CD4-positive, alpha-beta T cell treated with Interleukin-15 for 4 hours (primary cell): ENCODE measurements around the gene TAF1C.

Source experiments
- DNase-seq: peaks from one replicate; pipeline ENCODE4 v3.0.0-alpha.2; 2020; ENCODE audit warnings: low spot score

TAF1C gene

DNA sequence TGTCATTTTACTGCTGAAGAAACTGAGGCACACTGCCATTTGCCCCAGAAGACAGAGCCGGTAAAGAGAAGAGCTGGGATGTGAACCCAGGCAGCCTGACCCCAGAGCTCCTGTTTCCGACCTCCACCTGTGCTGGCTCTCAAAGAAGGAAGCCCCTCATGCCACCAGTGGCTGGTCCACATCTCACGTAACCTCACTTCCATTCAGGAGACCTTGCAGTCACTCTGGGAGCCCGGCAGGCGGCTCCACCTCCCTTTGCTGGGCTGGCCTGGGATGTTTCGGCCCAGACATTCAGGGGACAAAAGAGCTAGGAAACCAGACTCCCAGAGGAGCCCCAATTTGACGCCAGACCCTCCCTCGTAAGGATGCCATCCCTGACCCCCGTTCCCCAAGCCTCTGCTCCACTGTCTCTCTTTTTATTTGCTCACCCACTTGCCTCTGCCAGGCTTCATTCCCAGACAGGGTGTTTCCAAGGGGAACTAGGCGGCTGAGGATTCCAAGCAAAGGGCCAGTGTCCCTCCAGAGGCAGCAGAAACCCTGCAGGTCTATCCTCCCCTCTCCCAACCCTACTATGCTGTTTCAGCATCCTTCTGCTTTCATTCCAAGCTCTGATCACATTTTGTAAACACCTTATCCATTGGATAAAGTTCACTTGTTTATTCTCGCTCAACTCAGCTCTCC, 2.8 kb downstream of the TAF1C start:
- DNase-seq, result no peak

DNA sequence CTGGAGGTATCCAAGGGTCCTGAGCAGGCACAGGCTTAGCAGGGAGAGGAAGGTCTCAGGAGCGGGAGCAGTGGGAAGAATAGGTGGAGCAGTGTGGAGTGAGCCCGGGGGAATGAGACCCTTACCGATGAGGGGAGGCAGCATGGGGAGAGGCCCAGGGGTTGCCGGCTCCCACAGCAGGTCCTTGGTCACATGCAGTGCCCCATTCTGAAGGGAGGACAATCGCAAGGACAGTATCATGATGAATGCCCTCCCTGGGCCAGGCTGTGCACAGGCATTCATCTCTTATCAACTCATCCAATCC, 3.3 kb downstream of the TAF1C start:
- no peak for DNase-seq

DNA sequence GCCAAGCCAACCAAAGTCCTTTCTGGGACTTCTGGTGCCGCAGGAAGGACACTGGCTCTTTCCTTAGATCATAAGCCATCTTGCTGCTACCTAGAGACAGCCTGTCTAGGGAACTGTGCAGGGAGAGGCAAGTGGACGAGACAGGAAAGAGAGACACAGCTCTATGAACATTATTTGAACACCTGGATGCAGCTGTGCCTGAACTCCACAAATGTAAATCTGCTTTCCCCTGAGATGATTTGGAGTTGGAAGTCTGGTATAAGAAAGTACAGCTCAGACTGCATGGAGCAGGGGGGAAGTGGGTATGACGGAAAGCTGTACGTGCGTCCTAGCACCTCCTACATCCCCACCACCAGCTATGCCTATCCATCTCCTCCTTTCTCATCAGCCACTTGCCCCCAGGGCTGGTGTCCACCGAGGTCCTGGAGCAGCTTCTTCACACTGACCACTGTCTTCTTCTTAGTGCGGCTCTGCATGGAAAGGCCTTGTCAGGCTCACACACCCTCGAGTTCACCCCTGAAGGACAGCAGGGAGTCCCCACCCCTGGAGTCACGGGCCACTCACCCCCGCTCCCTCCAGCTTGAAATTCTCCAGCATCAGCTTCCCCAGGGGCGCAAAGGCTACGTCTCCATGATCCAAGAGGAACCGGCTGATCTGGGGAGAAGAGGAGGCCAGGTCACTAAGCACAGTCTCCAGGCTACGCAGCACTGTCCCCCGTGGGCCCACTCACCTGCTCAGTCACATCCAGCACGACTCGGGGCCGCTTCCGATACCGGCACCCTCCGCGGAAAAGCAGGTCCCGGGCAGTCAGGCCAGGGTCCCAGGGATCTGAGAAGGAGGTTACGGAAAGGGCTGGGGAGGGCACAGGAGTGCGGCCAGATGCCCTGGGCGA, 3.9 kb downstream of the TAF1C start:
- DNase-seq, result no peak

DNA sequence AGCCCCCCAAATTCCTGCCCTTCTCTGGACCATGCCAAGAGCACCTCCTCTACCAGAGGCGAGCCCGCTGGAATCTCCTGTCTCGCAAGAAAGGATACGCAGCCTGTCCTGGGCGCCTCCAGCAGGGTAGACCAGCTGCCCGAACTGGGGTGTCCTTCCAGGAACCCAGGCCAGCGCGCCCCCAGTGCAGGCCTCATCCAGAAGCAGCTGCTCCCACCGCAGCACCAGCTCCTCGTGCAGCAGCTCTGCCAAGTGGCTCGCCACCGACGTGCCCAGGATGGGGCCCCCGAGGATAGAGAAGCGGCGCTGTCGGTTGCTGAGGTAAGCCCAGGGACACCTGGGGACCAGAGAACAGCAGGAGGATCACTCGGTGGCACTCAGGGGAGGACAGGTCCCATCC, 4.8 kb downstream of the TAF1C start:
- no peak for DNase-seq

DNA sequence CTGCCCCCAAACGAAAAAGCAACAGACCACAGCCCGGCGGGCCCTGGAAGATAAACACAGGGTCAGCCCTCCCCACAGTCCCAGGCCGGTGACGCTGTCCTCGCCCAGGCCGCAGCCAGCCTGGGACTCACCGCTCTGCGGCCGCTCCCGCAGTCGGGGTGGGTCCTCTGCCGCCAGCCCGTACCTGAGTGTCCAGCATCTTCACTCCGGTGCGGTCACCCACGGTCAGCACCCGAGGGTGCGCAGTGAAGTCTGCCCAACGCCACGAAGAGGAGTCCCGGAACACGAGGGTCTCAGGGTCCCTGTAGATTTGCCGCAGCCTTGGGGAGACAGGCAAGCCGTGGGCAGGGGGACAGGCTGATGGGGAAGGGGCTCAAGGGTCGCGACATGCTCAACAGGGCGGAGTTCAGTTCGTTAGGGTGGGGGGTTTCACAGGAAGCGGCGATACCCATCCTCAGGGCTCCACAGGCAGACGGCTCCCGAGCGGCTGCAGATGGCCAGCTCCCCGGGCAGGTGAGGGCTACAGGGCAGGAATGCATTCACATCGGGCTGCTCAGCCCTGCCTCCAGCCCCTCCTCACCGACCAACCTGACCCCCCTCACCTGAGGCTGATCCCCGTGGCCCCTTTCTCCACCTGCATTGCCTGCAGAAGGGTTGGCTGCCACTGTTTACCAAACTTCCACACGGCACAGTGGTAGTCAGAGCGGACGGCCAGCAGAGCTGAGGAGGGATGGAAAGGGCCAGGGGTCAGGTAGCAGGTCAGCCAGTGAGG, 5.5 kb downstream of the TAF1C start:
- DNase-seq, result no peak

DNA sequence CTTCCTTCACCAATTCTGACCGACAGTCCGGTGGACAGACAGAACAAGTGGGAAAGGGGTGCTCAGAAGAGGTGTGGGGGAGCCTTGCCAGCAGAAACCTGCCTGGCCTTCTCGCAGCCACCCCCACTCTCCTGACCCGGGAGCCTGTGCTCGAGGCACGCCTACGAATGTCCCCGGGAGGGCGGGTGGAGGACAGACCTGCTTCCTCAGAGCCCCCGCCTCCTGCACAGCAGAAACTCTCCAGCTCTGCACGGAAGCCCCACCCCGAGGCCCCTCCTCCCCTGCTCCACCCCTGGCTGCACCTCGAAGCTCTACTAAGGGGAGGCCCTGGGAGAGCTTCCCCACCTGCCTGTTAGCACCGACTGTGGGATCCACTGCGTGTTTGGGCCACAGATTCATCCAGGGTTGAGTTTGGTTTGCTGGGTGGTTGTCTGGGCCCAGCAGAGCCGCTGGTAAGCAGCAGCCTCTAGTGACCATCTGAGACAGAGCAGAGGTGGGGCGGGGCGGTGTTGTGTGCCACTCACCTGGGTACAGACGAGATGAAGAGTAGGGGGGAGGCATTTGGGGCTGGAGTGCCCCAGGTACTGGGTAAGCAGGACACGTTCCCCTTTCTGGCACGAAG, 6.2 kb downstream of the TAF1C start:
- DNase-seq, result no peak

DNA sequence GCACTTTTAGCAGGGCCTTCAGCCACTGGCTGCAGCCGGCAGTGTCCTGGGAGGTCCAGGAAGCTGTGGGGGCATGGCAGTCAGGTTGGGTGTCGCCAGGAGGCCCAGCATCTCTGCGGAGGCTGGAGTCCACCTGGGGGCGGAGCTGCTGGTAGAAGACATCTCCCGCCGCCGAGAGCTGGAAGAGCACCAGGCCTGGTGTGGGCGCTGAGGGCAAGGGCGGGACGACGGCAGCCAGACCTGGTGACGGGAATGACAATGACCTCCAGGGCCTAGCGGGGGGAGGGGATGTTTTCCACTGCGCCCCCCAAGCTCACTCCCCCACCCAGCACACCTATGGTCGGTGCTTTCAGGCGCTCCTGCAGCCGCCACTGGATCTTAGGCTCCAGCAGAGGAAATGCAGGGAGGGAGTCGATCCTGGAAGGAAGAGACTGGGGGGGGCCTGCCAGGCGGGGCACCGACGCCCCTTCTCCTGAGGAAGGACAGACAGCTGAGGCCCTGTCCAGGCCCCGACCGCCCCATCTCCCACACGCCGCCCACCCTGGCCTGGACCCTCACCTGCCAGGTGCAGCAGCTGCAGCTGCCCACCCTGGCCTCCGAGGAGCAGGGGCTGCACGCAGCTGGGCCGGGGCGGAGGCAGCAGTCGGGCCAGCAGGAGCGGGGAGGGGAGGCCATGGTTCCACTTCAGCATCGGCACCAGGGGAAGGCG, 7.1 kb downstream of the TAF1C start:
- no peak for DNase-seq

DNA sequence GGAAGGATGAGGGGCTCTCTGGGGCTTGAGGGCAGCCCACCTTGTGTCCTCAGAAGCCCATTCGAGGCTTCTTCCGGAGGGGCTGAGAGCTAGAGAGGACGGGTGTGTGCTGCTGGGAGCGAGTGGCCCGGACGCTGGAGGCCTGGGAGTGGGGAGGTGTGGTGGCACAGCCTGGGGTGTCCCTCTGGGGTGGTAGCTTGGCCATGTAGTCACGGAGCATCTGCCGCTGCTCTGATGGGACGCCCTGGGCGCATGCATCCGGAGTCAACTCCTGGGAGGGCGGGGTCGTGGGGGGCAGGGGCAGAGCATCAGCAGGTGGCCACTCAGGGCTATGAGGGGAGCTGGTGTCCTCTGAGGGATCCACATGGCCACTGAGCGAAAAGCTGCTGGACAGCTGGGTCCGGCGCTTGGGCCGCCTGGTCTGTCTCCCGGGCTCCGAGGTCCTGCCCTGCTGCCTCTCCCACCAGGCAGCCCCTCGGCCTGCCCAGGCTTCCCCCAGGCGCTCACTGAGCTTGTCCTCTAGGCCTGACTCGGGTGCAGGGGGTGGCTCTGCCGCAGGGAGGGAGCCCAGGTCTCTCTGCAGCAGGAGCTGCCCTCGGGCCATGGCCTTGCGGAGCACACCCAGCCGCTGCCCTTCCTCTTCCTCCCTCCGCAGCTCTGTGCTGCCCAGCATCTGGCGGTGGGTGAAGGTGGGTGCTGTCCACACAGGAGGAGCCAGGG, 7.8 kb downstream of the TAF1C start:
- DNase-seq, result no peak

DNA sequence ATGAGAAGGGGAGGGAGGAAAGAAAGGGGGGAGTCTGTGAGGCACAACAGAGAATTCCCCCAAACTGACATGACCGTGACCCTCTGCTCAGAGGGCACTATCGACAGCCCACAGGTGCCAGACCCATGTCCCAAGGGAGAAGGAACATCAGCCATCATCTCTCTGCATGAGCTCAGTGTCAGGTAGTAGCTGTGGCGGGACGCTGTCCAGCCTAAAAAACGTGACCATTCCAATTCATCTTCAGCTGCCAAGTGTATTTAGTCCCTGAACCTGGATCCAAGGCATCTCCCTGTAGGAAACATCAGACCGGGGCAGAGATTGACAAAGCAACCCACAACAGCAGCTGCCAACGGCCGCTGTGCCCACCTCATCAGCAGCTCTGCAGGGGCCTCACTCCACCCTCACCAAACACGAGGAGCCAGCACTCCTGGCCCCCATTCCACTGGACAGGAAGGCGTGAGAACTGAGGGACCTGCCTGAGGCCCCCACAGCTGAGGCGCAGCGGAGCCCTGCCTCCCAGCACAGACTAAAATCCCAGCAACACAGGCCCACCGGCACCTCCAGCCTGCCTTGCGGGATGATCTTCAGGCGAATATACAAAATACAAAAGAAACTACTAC, 8.6 kb downstream of the TAF1C start:
- DNase-seq, result no peak

DNA sequence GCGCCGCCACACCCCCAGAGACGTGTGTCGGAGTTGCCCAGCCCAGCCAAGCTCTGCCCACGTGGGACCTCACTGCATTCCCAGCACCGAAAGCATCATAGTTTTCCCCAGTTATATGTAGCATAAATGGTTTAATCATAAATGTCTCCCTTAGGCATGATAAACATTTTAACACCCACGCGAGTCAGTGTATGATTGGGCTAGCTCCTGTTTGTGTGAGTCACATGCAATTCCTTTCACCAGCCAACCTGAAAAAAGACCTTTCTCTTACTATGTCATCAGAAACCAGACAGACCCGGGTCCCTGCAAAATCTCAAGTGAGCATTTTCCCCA, 9.2 kb downstream of the TAF1C start:
- DNase-seq, result no peak

DNA sequence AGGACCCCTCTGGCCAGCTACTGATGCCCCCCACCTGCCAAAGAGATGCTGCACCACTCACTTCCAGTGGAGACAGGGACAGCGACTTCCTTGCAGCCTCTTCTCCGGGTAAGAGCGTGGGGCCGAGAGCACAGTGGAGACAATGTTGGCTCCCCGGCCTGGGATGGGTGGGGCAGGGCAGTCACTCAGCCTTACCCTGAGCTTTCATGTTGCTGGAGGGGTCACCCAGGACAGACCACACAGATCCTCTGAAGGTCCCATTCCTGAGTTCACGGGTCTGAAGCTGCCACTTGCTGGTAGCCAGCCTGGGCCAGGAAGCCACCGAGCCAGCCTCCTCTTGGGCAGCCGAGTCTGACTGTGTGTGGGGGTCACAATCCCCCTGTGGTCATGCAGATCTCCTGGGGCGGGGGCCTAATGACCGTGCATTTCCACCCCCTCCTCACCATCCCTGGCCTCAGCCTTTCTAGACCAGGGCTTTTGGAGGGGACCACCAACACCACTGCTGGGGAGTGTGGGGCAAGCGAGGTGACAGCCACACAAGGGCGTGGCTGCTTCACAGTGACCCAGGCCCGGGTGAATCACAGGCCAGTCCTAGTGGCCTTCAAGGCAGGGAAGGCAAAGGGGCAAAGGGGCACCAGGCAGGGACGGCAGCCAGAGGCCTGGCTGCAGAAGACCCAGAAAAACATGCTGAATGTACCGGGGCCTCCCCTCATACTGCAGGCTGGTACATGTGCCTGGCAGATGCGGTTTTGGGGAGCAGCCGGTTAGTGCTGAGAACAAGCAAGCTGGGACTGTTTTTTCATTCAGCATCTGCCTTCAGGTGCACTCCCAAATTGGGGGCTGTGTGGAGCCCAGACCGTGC, 10.4 kb downstream of the TAF1C start:
- no peak for DNase-seq

DNA sequence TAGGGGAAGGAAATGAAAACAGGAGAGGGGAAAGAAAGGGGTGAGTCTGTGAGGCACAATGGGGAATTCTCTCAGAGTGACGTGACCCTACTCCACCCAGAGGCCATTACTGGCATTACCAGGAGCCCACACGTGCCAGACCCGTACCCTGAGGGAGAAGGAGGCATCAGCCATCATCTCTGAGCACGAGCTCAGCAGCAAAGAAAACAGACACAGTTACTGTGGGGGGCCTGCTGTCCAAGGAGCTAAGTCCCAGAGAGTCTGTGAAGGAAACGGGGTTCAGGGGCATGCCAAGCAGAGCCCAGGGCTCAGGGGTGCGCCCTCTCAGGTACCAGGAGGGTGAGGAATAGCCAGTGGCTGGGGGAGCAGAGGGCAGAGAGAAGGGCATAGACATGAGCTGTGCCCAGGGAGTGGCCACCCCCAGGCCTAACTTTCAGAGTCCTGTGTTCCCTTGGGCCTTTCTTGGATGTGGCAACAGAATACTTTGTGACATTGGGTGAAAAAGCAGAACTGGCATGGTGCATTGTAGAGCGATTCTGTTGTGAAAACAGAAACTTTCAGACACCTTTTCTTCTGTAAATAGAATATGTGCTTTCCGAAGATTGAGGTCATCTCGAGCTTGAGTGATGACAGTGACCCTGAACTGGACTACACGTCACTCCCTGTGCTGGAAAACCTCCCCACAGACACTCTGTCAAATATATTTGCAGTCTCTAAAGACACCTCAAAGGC, 11.3 kb downstream of the TAF1C start:
- DNase-seq, result no peak

DNA sequence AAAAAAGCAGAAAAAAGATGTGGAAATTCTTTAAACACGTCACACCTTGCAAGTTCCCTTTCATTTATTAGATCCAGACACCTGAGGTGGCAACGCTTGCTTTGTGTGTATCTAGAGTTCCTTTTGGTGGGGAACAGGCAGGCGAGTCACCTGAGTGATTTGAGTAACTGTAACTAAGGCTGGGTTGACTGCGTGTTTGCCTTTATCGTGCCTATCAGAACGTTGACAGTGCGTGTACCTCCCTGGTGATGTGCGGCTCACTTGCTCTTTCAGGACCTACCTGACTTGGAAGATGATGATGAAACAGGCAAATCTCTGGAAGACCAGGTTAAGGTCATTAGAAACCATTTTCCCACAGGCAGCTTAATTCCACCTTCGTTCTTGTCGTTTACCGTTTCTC, 12.5 kb downstream of the TAF1C start:
- DNase-seq, result no peak

DNA sequence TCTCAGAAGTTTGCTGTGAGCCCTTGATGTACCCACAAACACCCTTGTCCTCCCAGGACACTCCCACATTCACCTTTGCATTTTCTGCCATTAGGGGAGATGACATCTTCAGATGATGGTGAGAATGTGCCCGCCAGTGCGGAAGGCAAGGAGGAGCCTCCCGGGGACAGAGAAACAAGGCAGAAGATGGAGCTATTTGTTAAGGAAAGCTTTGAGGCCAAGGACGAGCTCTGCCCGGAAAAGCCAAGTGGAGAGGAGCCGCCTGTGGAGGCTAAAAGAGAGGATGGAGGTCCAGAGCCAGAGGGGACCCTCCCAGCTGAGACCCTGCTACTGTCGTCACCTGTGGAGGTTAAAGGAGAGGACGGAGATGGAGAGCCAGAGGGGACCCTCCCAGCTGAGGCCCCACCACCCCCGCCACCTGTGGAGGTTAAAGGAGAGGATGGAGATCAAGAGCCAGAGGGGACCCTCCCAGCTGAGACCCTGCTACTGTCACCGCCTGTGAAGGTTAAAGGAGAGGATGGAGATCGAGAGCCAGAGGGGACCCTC, 17.0 kb downstream of the TAF1C start:
- no peak for DNase-seq

DNA sequence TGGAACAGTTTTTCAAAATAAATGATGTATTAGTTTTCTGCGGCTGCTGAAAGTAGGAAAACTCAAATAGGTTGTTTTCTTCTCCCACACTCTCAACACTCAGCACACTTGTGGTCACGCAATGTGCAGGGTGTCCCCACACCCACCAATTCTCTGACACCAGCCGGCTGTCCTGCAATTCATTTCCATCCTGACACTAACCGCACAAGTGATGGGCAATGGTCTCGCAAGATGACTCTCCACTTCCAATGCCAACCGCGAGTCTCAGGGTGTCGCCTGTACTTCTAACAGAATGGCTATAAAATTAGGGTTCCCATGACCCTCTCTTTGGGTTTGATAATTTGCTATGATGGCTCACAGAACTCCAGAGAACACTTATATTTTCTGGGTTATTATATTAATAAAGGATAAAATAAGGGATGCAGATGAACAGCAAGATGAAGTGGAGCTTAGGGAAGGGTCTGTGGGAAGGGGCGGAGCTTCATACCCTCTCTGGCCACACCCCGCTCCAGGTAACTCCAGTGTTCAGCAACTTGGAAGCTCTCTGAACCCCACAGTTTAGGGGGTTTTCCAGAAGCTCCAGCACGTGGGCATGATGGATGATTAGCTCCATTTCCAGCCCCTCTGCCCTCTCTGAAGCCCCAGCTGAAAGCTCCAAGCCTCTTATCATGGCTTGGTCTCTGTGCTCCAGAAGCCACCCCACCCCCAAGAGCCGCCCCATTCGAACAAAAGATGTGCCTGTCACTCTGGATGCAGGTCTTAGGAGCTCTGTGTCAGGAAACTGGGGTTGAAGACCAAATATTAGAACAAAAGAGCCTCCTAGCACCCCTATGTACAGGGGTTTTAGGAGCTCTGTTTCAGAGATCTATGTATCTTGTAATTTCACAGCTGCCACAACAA, 19.8 kb downstream of the TAF1C start:
- DNase-seq, result no peak

DNA sequence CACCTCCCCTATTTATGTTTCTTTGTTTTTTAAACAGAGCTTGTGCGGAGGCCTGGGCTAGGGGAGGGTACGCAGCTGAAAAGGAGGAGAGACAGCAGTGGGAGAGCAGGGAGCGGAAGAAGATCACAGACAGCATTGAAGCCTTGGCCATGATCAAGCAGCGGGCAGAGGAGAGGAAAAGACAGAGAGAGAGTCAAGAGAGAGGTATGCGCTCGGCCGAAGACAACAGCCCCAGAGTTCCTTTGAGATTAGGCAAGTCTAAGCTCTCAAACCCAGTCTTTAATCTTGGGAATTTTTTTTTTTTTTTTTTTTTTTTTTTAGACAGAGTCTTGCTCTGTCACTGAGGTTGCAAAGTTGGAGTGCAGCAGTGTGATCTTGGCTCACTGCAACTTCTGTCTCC, 21.1 kb downstream of the TAF1C start:
- DNase-seq, result no peak

DNA sequence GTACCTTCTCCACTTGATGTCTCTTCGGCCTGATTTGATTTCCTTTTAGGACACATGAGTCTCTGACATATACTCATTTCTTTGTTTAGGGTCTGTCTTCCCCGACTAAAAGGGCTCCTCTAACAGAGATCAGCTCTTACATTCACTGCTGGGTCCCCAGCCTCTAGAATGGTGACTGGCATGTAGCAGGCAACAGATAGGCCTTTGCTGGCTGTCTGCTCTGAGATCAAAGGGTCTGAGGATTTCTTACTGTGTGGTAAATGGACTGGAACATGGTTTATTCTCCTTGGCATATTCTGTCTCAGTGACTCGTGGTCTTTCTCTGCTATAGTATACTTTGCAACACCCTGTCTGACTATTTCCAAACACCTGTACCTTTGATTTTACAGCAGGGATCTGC, 25.1 kb downstream of the TAF1C start:
- no peak for DNase-seq

DNA sequence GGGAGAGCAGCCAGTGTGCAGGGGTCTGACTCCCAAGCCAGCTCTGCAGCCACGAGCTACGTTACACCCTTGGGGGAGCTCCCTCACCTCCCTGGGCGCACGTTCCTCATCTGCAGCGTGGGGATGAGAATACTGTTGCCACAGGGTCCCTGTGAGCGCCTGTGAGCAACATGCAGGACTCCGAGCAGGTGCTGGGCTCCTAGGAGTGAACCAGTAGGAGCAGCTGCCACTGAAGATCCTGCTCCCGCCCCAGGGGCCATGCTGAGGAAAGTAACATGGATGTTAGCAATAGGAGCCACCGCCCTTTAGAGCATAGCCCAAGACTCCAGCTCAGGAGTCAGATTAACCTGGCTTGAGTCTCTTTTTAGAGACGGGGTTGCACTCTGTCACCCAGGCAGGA, 25.8 kb downstream of the TAF1C start:
- no peak for DNase-seq
